Neural cell (in vitro differentiated cells): ENCODE measurements around the gene RHOBTB1. TPM values are rescaled to one million over a fixed set of nuclear protein-coding genes. Genes with fewer than 3 reads are reported as not detected.

ENCODE experiments used
- H2AFZ ChIP-seq: fragments of 200-600, 300-800 bp; sonication (generic), shearing (Covaris generic); 2 replicates; pipeline ENCODE4 v1.6.0; 2014; ENCODE audit warnings: low read depth, mild to moderate bottlenecking, antibody characterized with exemption, low read length, moderate library complexity
- H3F3A ChIP-seq: fragments of 200-600 bp; shearing (Covaris generic); 2 replicates; pipeline ENCODE4 v1.6.1; 2016; ENCODE audit warnings: mild to moderate bottlenecking, moderate library complexity, mixed read lengths, antibody characterized with exemption, low read length; ENCODE audit not compliant: insufficient read depth, poor library complexity, severe bottlenecking
- H3K27ac ChIP-seq: fragments of 200-600, 300-800 bp; sonication (generic), shearing (Covaris generic); 2 replicates; pipeline ENCODE4 v1.5.1; 2014; ENCODE audit warnings: mild to moderate bottlenecking, low read length, moderate library complexity
- H3K27me3 ChIP-seq: fragments of 300-800, 200-600 bp; sonication (generic), shearing (Covaris generic); 2 replicates; pipeline ENCODE4 v1.6.0; 2014; ENCODE audit warnings: mild to moderate bottlenecking, low read depth, low read length, moderate library complexity; ENCODE audit not compliant: insufficient read depth
- H3K36me3 ChIP-seq: fragments of 300-800, 200-600 bp; sonication (generic), shearing (Covaris generic); 2 replicates; pipeline ENCODE4 v1.5.1; 2014; ENCODE audit warnings: mild to moderate bottlenecking, antibody characterized with exemption, low read length, moderate library complexity; ENCODE audit not compliant: insufficient read depth
- H3K4me2 ChIP-seq: fragments of 300-800, 200-600 bp; sonication (generic), shearing (Covaris generic); 2 replicates; pipeline ENCODE4 v1.6.0; 2014; ENCODE audit warnings: mild to moderate bottlenecking, low read length
- H3K4me3 ChIP-seq: fragments of 300-800, 200-600 bp; sonication (generic), shearing (Covaris generic); 2 replicates; pipeline ENCODE4 v1.5.1; 2014; ENCODE audit warnings: mild to moderate bottlenecking, low read length, moderate library complexity
- H3K79me2 ChIP-seq: fragments of 200-600 bp; shearing (Covaris generic); replicated peaks from 2 replicates; pipeline ENCODE4 v1.6.0; 2014; ENCODE audit warnings: mild to moderate bottlenecking, low read length, moderate library complexity; ENCODE audit not compliant: insufficient read depth
- H3K9ac ChIP-seq: fragments of 300-800, 200-600 bp; sonication (generic), shearing (Covaris generic); 2 replicates; pipeline ENCODE4 v1.6.1; 2016; ENCODE audit warnings: mild to moderate bottlenecking, low read length, mixed read lengths
- H3K9me2 ChIP-seq: fragments of 200-600 bp; shearing (Covaris generic); 2 replicates; pipeline ENCODE4 v1.6.1; 2016; ENCODE audit warnings: mild to moderate bottlenecking, low read length, mixed read lengths; ENCODE audit not compliant: insufficient read depth
- H3K9me3 ChIP-seq: fragments of 200-600, 300-800 bp; sonication (generic), shearing (Covaris generic); 2 replicates; pipeline ENCODE4 v1.6.1; 2016; ENCODE audit warnings: mild to moderate bottlenecking, mixed run types, low read length, moderate library complexity, mixed read lengths
- H4K20me1 ChIP-seq: fragments of 200-600 bp; shearing (Covaris generic); 2 replicates; pipeline ENCODE4 v1.6.1; 2016; ENCODE audit warnings: mild to moderate bottlenecking, mixed run types; ENCODE audit not compliant: insufficient read depth
- CTCF ChIP-seq: fragments of 450-650 bp; IDR thresholded peaks from 2 replicates; pipeline ENCODE4 v1.5.1; 2014; ENCODE audit warnings: antibody characterized with exemption, mild to moderate bottlenecking, moderate library complexity; ENCODE audit not compliant: poor library complexity, severe bottlenecking
- EP300 ChIP-seq: fragments of 450-650 bp; conservative IDR thresholded peaks from 2 replicates; pipeline ENCODE4 v1.6.1; 2014; ENCODE audit warnings: antibody characterized with exemption, mild to moderate bottlenecking, moderate library complexity; ENCODE audit not compliant: poor library complexity, severe bottlenecking
- EZH2 ChIP-seq: fragments of 200-600, 300-800 bp; shearing (Covaris generic), sonication (generic); IDR thresholded peaks from 2 replicates; pipeline ENCODE4 v1.6.1; 2014; ENCODE audit warnings: antibody characterized with exemption, low read length, borderline replicate concordance, mild to moderate bottlenecking; ENCODE audit not compliant: insufficient read depth, poor library complexity, severe bottlenecking
- MXI1 ChIP-seq: fragments of 450-650 bp; conservative IDR thresholded peaks from 2 replicates; pipeline ENCODE4 v1.6.1; 2014; ENCODE audit warnings: antibody characterized with exemption, mild to moderate bottlenecking; ENCODE audit not compliant: poor library complexity, severe bottlenecking
- POLR2AphosphoS5 ChIP-seq: IDR thresholded peaks from 2 replicates; pipeline ENCODE4 v1.6.1; 2012
- RAD21 ChIP-seq: fragments of 450-650 bp; conservative IDR thresholded peaks from 2 replicates; pipeline ENCODE4 v1.6.1; 2014; ENCODE audit warnings: antibody characterized with exemption, mild to moderate bottlenecking, moderate library complexity
- REST ChIP-seq: IDR thresholded peaks from 2 replicates; pipeline ENCODE4 v1.6.1; 2012; ENCODE audit warnings: borderline replicate concordance
- SMC3 ChIP-seq: fragments of 450-650 bp; conservative IDR thresholded peaks from 2 replicates; pipeline ENCODE4 v1.6.1; 2014; ENCODE audit warnings: antibody characterized with exemption, mild to moderate bottlenecking, moderate library complexity; ENCODE audit not compliant: poor library complexity
- TAF1 ChIP-seq: IDR thresholded peaks from 2 replicates; pipeline ENCODE4 v1.6.1; 2012; ENCODE audit warnings: low read depth
- polyA plus RNA-seq: library from polyadenylated mRNA; depleted of rRNA; stranded (reverse); fragments of >200 nt; gene quantifications from 2 replicates; pipeline ENCODE4 v1.2.3, GENCODE V29; 2014

The RHOBTB1 gene
- polyA plus RNA-seq, 1 donor from 2014 or later, result 10.5 TPM

GRCh38 chr10:60908896-60909295 is 35.1 kb downstream of the RHOBTB1 start:
- H4K20me1 ChIP-seq, result no peaks in the 10 kb centered on the region
- no peak overlapping the region for H3K27ac ChIP-seq
- no peak overlapping the region for H3K4me2 ChIP-seq
- H3K9me3 ChIP-seq, result no peaks in the 10 kb centered on the region
- no peak overlapping the region for H3K9ac ChIP-seq
- no peak overlapping the region for H2AFZ ChIP-seq
- H3K9me2 ChIP-seq, result no peaks in the 10 kb centered on the region
- no peaks in the 10 kb centered on the region for H3K79me2 ChIP-seq
- no peak for TF ChIP-seq SMC3
- TF ChIP-seq CTCF, result no peak
- no peak for TF ChIP-seq TAF1
- no peak for TF ChIP-seq POLR2AphosphoS5
- TF ChIP-seq RAD21, result no peak
- no peak for TF ChIP-seq EP300
- no peak for TF ChIP-seq EZH2
- TF ChIP-seq REST, result no peak
- no peak for TF ChIP-seq MXI1
- no peaks in the 10 kb centered on the region for H3K36me3 ChIP-seq
- no peak overlapping the region for H3K4me3 ChIP-seq
- no peaks in the 10 kb centered on the region for H3K27me3 ChIP-seq
- H3F3A ChIP-seq, result no peaks in the 10 kb centered on the region

GRCh38 chr10:60908031-60908430 is 36.0 kb downstream of the RHOBTB1 start:
- no peaks in the 10 kb centered on the region for H4K20me1 ChIP-seq
- H2AFZ ChIP-seq, result no peak overlapping the region
- H3K4me3 ChIP-seq, result no peak overlapping the region
- H3K36me3 ChIP-seq, result no peaks in the 10 kb centered on the region
- no peaks in the 10 kb centered on the region for H3K9me3 ChIP-seq
- H3K4me2 ChIP-seq, result no peak overlapping the region
- no peaks in the 10 kb centered on the region for H3F3A ChIP-seq
- no peaks in the 10 kb centered on the region for H3K79me2 ChIP-seq
- H3K27ac ChIP-seq, result no peak overlapping the region
- H3K9me2 ChIP-seq, result no peaks in the 10 kb centered on the region
- TF ChIP-seq MXI1, result no peak
- TF ChIP-seq TAF1, result no peak
- TF ChIP-seq CTCF, result no peak
- no peak for TF ChIP-seq EZH2
- TF ChIP-seq POLR2AphosphoS5, result no peak
- TF ChIP-seq RAD21, result no peak
- no peak for TF ChIP-seq EP300
- no peak for TF ChIP-seq SMC3
- no peak for TF ChIP-seq REST
- H3K27me3 ChIP-seq, result no peaks in the 10 kb centered on the region
- H3K9ac ChIP-seq, result no peak overlapping the region
